ENCODE results near the gene LRIG2.
A peak's percentile ranks its signal among the peaks of the same experiment; 100 is the strongest.

The LRIG2 gene

GRCh38 chr1:113138778-113139177 lies 65.8 kb downstream of the LRIG2 start:
- peaks cover 0 to 3% of the 10 kb centered on the region in 2 donors for H3K4me1 ChIP-seq (ENCODE audit: control insufficient read depth in 2 of 2, insufficient read depth in 1 of 2, low read depth in 1 of 2, low read length in 2 of 2)
- DNase-seq (ENCODE audit: low spot score), result no peak
- H3K9me3 ChIP-seq (replicated peaks in 1 of 2; ENCODE audit: control insufficient read depth in 2 of 2, insufficient read depth in 1 of 2, low read depth in 1 of 2, low read length in 2 of 2), result peaks cover 0 to 2% of the 10 kb centered on the region in 2 donors
- no peak overlapping the region for H3K4me2 ChIP-seq (ENCODE audit: insufficient read depth, low read length, poor library complexity, severe bottlenecking)
- no peak overlapping the region for H3K4me3 ChIP-seq (ENCODE audit: low read length in 2 of 2)
- H3K9ac ChIP-seq (ENCODE audit: low read depth, low read length, poor library complexity), result no peak overlapping the region
- no peak overlapping the region for H2BK5ac ChIP-seq (ENCODE audit: low read length)
- no peak overlapping the region for H2BK12ac ChIP-seq (ENCODE audit: low read length)
- no peak overlapping the region for H2BK15ac ChIP-seq (ENCODE audit: low read length)
- no peak overlapping the region for H4K8ac ChIP-seq (ENCODE audit: low read depth, low read length)
- no peak overlapping the region for H3K23ac ChIP-seq (ENCODE audit: low read depth, low read length, poor library complexity)
- no peaks in the 10 kb centered on the region for H3K27me3 ChIP-seq (ENCODE audit: control insufficient read depth in 3 of 3, insufficient read depth in 3 of 3, low read depth in 1 of 3, low read length in 3 of 3)
- H3K18ac ChIP-seq (ENCODE audit: low read length), result no peak overlapping the region
- no peak overlapping the region for H2AFZ ChIP-seq (ENCODE audit: low read length)
- H3K4ac ChIP-seq (ENCODE audit: low read length), result no peak overlapping the region
- no peak overlapping the region for H4K91ac ChIP-seq (ENCODE audit: low read depth, low read length, poor library complexity)
- H3K36me3 ChIP-seq (replicated peaks in 1 of 2; ENCODE audit: control insufficient read depth in 2 of 2, insufficient read depth in 2 of 2, low read length in 2 of 2), result no peaks in the 10 kb centered on the region
- no peak overlapping the region for H2AK5ac ChIP-seq (ENCODE audit: low read depth, low read length)
- H3K14ac ChIP-seq (ENCODE audit: low read length), result no peak overlapping the region
- H2BK120ac ChIP-seq (ENCODE audit: low read depth, low read length), result no peak overlapping the region
- H3K79me1 ChIP-seq (ENCODE audit: low read depth, low read length), result no peaks in the 10 kb centered on the region
- H3K27ac ChIP-seq (replicated peaks; ENCODE audit: low read length), result no peak overlapping the region

DNA sequence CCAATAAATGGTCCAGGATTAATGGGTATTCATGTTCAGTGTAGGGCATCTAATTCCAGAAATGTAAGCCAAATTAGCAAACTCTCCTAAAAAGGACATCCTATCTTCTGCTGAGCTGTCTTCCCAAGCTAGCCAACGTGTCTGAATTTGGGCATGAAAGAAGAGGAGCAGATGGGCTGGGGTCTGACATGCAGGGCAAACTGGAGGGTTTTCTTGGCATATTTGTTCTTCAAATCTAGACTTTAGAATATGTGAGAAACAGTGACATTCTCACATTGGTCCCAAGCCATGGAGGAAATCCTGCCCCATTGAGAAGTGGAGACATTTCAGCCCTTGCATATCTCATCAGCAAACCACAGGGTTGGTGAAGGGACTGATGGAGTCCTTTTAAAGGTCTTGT lies 67.2 kb downstream of the LRIG2 start:
- no CpG with 5 or more reads among the region's 1 CpG for WGBS, 2 donors (ENCODE audit: extremely low coverage in 2 of 2, insufficient read length in 2 of 2, insufficient replicate concordance in 1 of 2)

GRCh38 chr1:113140588-113141446 lies 67.8 kb downstream of the LRIG2 start:
- Histone ChIP-seq H3K4me1 (ENCODE audit: control insufficient read depth in 2 of 2, insufficient read depth in 1 of 2, low read depth in 1 of 2, low read length in 2 of 2) (peaks cover 0 to 3% of the 10 kb centered on the region in 2 donors), H3K27me3 (ENCODE audit: control insufficient read depth in 3 of 3, insufficient read depth in 3 of 3, low read depth in 1 of 3, low read length in 3 of 3) (no peaks in the 10 kb centered on the region), H2BK5ac (ENCODE audit: low read length) (no peak overlapping the region), H4K91ac (ENCODE audit: low read depth, low read length, poor library complexity) (peak overlapping the region; percentile 22), H3K18ac (ENCODE audit: low read length) (peak overlapping the region; percentile 50), H2AK5ac (ENCODE audit: low read depth, low read length) (no peak overlapping the region), H3K14ac (ENCODE audit: low read length) (no peak overlapping the region), H3K36me3 (replicated peaks in 1 of 2; ENCODE audit: control insufficient read depth in 2 of 2, insufficient read depth in 2 of 2, low read length in 2 of 2) (no peaks in the 10 kb centered on the region), H2BK15ac (ENCODE audit: low read length) (peak overlapping the region; percentile 40), H4K8ac (ENCODE audit: low read depth, low read length) (no peak overlapping the region), H3K4me3 (ENCODE audit: low read length in 2 of 2) (no peak overlapping the region), H3K4me2 (ENCODE audit: insufficient read depth, low read length, poor library complexity, severe bottlenecking) (no peak overlapping the region), H3K23ac (ENCODE audit: low read depth, low read length, poor library complexity) (no peak overlapping the region), H3K27ac (replicated peaks; ENCODE audit: low read length) (no peak overlapping the region), H2AFZ (ENCODE audit: low read length) (peak overlapping the region; percentile 89), H3K4ac (ENCODE audit: low read length) (no peak overlapping the region), H3K9ac (ENCODE audit: low read depth, low read length, poor library complexity) (no peak overlapping the region), H3K79me1 (ENCODE audit: low read depth, low read length) (no peaks in the 10 kb centered on the region), H2BK120ac (ENCODE audit: low read depth, low read length) (no peak overlapping the region), H3K9me3 (replicated peaks in 1 of 2; ENCODE audit: control insufficient read depth in 2 of 2, insufficient read depth in 1 of 2, low read depth in 1 of 2, low read length in 2 of 2) (no peaks in the 10 kb centered on the region), H2BK12ac (ENCODE audit: low read length) (no peak overlapping the region)
- DNase-seq (ENCODE audit: low spot score), result peak; percentile 64
- 100% methylated on average over 1 of the region's 13 CpGs; no CpG with 5 or more reads in 1 of the 2 donors for WGBS, 2 donors (ENCODE audit: extremely low coverage in 2 of 2, insufficient read length in 2 of 2, insufficient replicate concordance in 1 of 2)

More for the DNA sequence above, 67.2 kb downstream of the LRIG2 start:
- Histone ChIP-seq H2BK120ac (ENCODE audit: low read depth, low read length) (no peak overlapping the region), H3K27me3 (ENCODE audit: control insufficient read depth in 3 of 3, insufficient read depth in 3 of 3, low read depth in 1 of 3, low read length in 3 of 3) (no peaks in the 10 kb centered on the region), H3K36me3 (replicated peaks in 1 of 2; ENCODE audit: control insufficient read depth in 2 of 2, insufficient read depth in 2 of 2, low read length in 2 of 2) (no peaks in the 10 kb centered on the region), H2AFZ (ENCODE audit: low read length) (peak overlapping the region; percentile 89), H3K9ac (ENCODE audit: low read depth, low read length, poor library complexity) (no peak overlapping the region), H2BK15ac (ENCODE audit: low read length) (no peak overlapping the region), H3K23ac (ENCODE audit: low read depth, low read length, poor library complexity) (no peak overlapping the region), H3K4me1 (ENCODE audit: control insufficient read depth in 2 of 2, insufficient read depth in 1 of 2, low read depth in 1 of 2, low read length in 2 of 2) (peaks cover 0 to 3% of the 10 kb centered on the region in 2 donors), H2BK12ac (ENCODE audit: low read length) (no peak overlapping the region), H4K8ac (ENCODE audit: low read depth, low read length) (no peak overlapping the region), H3K14ac (ENCODE audit: low read length) (no peak overlapping the region), H3K4me2 (ENCODE audit: insufficient read depth, low read length, poor library complexity, severe bottlenecking) (no peak overlapping the region), H2AK5ac (ENCODE audit: low read depth, low read length) (no peak overlapping the region), H3K4ac (ENCODE audit: low read length) (no peak overlapping the region), H3K9me3 (replicated peaks in 1 of 2; ENCODE audit: control insufficient read depth in 2 of 2, insufficient read depth in 1 of 2, low read depth in 1 of 2, low read length in 2 of 2) (no peaks in the 10 kb centered on the region), H3K79me1 (ENCODE audit: low read depth, low read length) (no peaks in the 10 kb centered on the region), H3K4me3 (ENCODE audit: low read length in 2 of 2) (no peak overlapping the region), H3K27ac (replicated peaks; ENCODE audit: low read length) (no peak overlapping the region), H4K91ac (ENCODE audit: low read depth, low read length, poor library complexity) (no peak overlapping the region), H2BK5ac (ENCODE audit: low read length) (no peak overlapping the region), H3K18ac (ENCODE audit: low read length) (no peak overlapping the region)
- no peak for DNase-seq (ENCODE audit: low spot score)

GRCh38 chr1:113141650-113142473 lies 68.9 kb downstream of the LRIG2 start:
- no CpG with 5 or more reads among the region's 4 CpGs for WGBS, 2 donors (ENCODE audit: extremely low coverage in 2 of 2, insufficient read length in 2 of 2, insufficient replicate concordance in 1 of 2)
- no peak overlapping the region for H2BK120ac ChIP-seq (ENCODE audit: low read depth, low read length)
- no peaks in the 10 kb centered on the region for H3K9me3 ChIP-seq (replicated peaks in 1 of 2; ENCODE audit: control insufficient read depth in 2 of 2, insufficient read depth in 1 of 2, low read depth in 1 of 2, low read length in 2 of 2)
- H3K4me3 ChIP-seq (ENCODE audit: low read length in 2 of 2), result no peak overlapping the region
- DNase-seq (ENCODE audit: low spot score), result no peak
- H4K8ac ChIP-seq (ENCODE audit: low read depth, low read length), result no peak overlapping the region
- no peak overlapping the region for H3K18ac ChIP-seq (ENCODE audit: low read length)
- H4K91ac ChIP-seq (ENCODE audit: low read depth, low read length, poor library complexity), result no peak overlapping the region
- no peaks in the 10 kb centered on the region for H3K36me3 ChIP-seq (replicated peaks in 1 of 2; ENCODE audit: control insufficient read depth in 2 of 2, insufficient read depth in 2 of 2, low read length in 2 of 2)
- H3K14ac ChIP-seq (ENCODE audit: low read length), result no peak overlapping the region
- no peak overlapping the region for H3K4me2 ChIP-seq (ENCODE audit: insufficient read depth, low read length, poor library complexity, severe bottlenecking)
- H3K4ac ChIP-seq (ENCODE audit: low read length), result no peak overlapping the region
- H3K27ac ChIP-seq (replicated peaks; ENCODE audit: low read length), result no peak overlapping the region
- no peak overlapping the region for H3K9ac ChIP-seq (ENCODE audit: low read depth, low read length, poor library complexity)
- no peak overlapping the region for H2BK12ac ChIP-seq (ENCODE audit: low read length)
- H3K4me1 ChIP-seq (ENCODE audit: control insufficient read depth in 2 of 2, insufficient read depth in 1 of 2, low read depth in 1 of 2, low read length in 2 of 2), result peaks cover 0 to 3% of the 10 kb centered on the region in 2 donors
- no peak overlapping the region for H2AK5ac ChIP-seq (ENCODE audit: low read depth, low read length)
- no peak overlapping the region for H3K23ac ChIP-seq (ENCODE audit: low read depth, low read length, poor library complexity)
- no peak overlapping the region for H2BK15ac ChIP-seq (ENCODE audit: low read length)
- H3K79me1 ChIP-seq (ENCODE audit: low read depth, low read length), result no peaks in the 10 kb centered on the region
- H2BK5ac ChIP-seq (ENCODE audit: low read length), result no peak overlapping the region
- H2AFZ ChIP-seq (ENCODE audit: low read length), result peak overlapping the region; percentile 40
- H3K27me3 ChIP-seq (ENCODE audit: control insufficient read depth in 3 of 3, insufficient read depth in 3 of 3, low read depth in 1 of 3, low read length in 3 of 3), result no peaks in the 10 kb centered on the region
